Activated naive CD4-positive, alpha-beta T cell treated with anti-CD3 and anti-CD28 coated beads, Interleukin-2, amount 10 ng/mL, durations not matched to agents 7 days and 5 days (primary cell): Measurements from ENCODE around the gene MAP4K4.
"Not testable (repeated sequence)": the region's sequence is repeated elsewhere in the genome, so short reads cannot be mapped to it uniquely, and the experiment has no call there.

Experiments
- CTCF ChIA-PET: fragments of 350-600 bp; sonication (Branson Sonifier 250); formaldehyde crosslinking; loops from one replicate; lab custom pipeline; 2021; ENCODE audit warnings: antibody characterized with exemption; lab: Charles Lee
- DNase-seq: peaks from one replicate; pipeline ENCODE4 v3.0.0-alpha.2; 2020
- H3K27ac Mint-ChIP-seq: one replicate; pipeline ENCODE4 v1.8.0; 2021; ENCODE audit warnings: mild to moderate bottlenecking, moderate library complexity, mixed read lengths
- H3K27me3 Mint-ChIP-seq: one replicate; pipeline ENCODE4 v1.8.0; 2021; ENCODE audit warnings: mild to moderate bottlenecking, mixed read lengths
- H3K36me3 Mint-ChIP-seq: one replicate; pipeline ENCODE4 v1.8.0; 2021; ENCODE audit warnings: mixed read lengths
- H3K4me1 Mint-ChIP-seq: one replicate; pipeline ENCODE4 v1.8.0; 2021; ENCODE audit warnings: mixed read lengths
- H3K4me3 Mint-ChIP-seq: one replicate; pipeline ENCODE4 v1.8.0; 2021; ENCODE audit warnings: mild to moderate bottlenecking, moderate library complexity, mixed read lengths
- H3K9me3 Mint-ChIP-seq: one replicate; pipeline ENCODE4 v1.8.0; 2021; ENCODE audit warnings: mixed read lengths

The MAP4K4 gene

GRCh38 chr2:101735166-101735533 is 37.6 kb downstream of the MAP4K4 start:
- H3K9me3 Mint-ChIP-seq, result no peaks in the 10 kb centered on the region
- H3K27me3 Mint-ChIP-seq, result no peaks in the 10 kb centered on the region
- CTCF ChIA-PET, result interaction anchor here (1.3 kb wide), 1 partner anchor 17 kb away, joined by 3 read pairs; no protein-coding TSS in a partner anchor
- H3K4me1 Mint-ChIP-seq, result peaks cover 77% of the 10 kb centered on the region
- H3K4me3 Mint-ChIP-seq, result no peak overlapping the region
- peaks cover 7% of the 10 kb centered on the region for H3K36me3 Mint-ChIP-seq
- H3K27ac Mint-ChIP-seq, result no peak overlapping the region
- DNase-seq, result no peak

- Mint-ChIP-seq H3K36me3 (peaks cover 5% of the 10 kb centered on the region), H3K4me1 (peaks cover 75% of the 10 kb centered on the region), H3K9me3 (no peaks in the 10 kb centered on the region), H3K27ac (no peak overlapping the region), H3K4me3 (no peak overlapping the region), H3K27me3 (no peaks in the 10 kb centered on the region)
- CTCF ChIA-PET, result interaction anchor here (1.3 kb wide), 1 partner anchor 16 kb away, joined by 3 read pairs; no protein-coding TSS in a partner anchor
- no peak for DNase-seq
These were observed 38.7 kb downstream of the MAP4K4 start for GRCh38 chr2:101736233-101736632.

GRCh38 chr2:101736861-101737291 is 39.4 kb downstream of the MAP4K4 start:
- no peak overlapping the region for H3K27ac Mint-ChIP-seq
- H3K36me3 Mint-ChIP-seq, result peaks cover 5% of the 10 kb centered on the region
- no peaks in the 10 kb centered on the region for H3K27me3 Mint-ChIP-seq
- H3K4me3 Mint-ChIP-seq, result no peak overlapping the region
- no peak for DNase-seq
- no peaks in the 10 kb centered on the region for H3K9me3 Mint-ChIP-seq
- H3K4me1 Mint-ChIP-seq, result peaks cover 71% of the 10 kb centered on the region
- CTCF ChIA-PET, result no interaction called here

- DNase-seq, result no peak
- H3K27ac Mint-ChIP-seq, result no peak overlapping the region
- no peak overlapping the region for H3K4me3 Mint-ChIP-seq
- CTCF ChIA-PET, result interaction anchor here (0.7 kb wide), 1 partner anchor 41 kb away, joined by 3 read pairs; no protein-coding TSS in a partner anchor
- no peaks in the 10 kb centered on the region for H3K9me3 Mint-ChIP-seq
- H3K4me1 Mint-ChIP-seq, result peaks cover 71% of the 10 kb centered on the region
- H3K27me3 Mint-ChIP-seq, result no peaks in the 10 kb centered on the region
- peaks cover 3% of the 10 kb centered on the region for H3K36me3 Mint-ChIP-seq
These were observed 40.2 kb downstream of the MAP4K4 start for GRCh38 chr2:101737478-101738255.

- H3K4me3 Mint-ChIP-seq, result no peak overlapping the region
- H3K27me3 Mint-ChIP-seq, result no peaks in the 10 kb centered on the region
- H3K4me1 Mint-ChIP-seq, result peaks cover 70% of the 10 kb centered on the region
- peaks cover 10% of the 10 kb centered on the region for H3K36me3 Mint-ChIP-seq
- CTCF ChIA-PET, result interaction anchor here (0.7 kb wide), 1 partner anchor 42 kb away, joined by 3 read pairs; no protein-coding TSS in a partner anchor
- H3K9me3 Mint-ChIP-seq, result no peaks in the 10 kb centered on the region
- DNase-seq, result no peak
- H3K27ac Mint-ChIP-seq, result no peak overlapping the region
These were observed 41.1 kb downstream of the MAP4K4 start for GRCh38 chr2:101738649-101739048.

- CTCF ChIA-PET, result no interaction called here
- peaks cover 73% of the 10 kb centered on the region for H3K4me1 Mint-ChIP-seq
- no peak overlapping the region for H3K4me3 Mint-ChIP-seq
- H3K36me3 Mint-ChIP-seq, result peaks cover 19% of the 10 kb centered on the region
- no peak for DNase-seq
- H3K27ac Mint-ChIP-seq, result no peak overlapping the region
- H3K27me3 Mint-ChIP-seq, result no peaks in the 10 kb centered on the region
- no peaks in the 10 kb centered on the region for H3K9me3 Mint-ChIP-seq
These were observed 43.1 kb downstream of the MAP4K4 start for GRCh38 chr2:101740555-101740964.

- Mint-ChIP-seq H3K4me3 (no peak overlapping the region), H3K36me3 (peaks cover 23% of the 10 kb centered on the region), H3K4me1 (peaks cover 71% of the 10 kb centered on the region), H3K27me3 (no peaks in the 10 kb centered on the region), H3K27ac (peak overlapping the region; percentile 9), H3K9me3 (no peaks in the 10 kb centered on the region)
- CTCF ChIA-PET, result interaction anchor here (0.8 kb wide), 1 partner anchor 323 kb away, joined by 3 read pairs; no protein-coding TSS in a partner anchor
- no peak for DNase-seq
These were observed 44.4 kb downstream of the MAP4K4 start for GRCh38 chr2:101741775-101742520.

GRCh38 chr2:101742547-101742946 is 45.0 kb downstream of the MAP4K4 start:
- Mint-ChIP-seq H3K4me1 (peaks cover 69% of the 10 kb centered on the region), H3K9me3 (no peaks in the 10 kb centered on the region), H3K36me3 (peaks cover 26% of the 10 kb centered on the region), H3K27ac (no peak overlapping the region), H3K4me3 (no peak overlapping the region), H3K27me3 (no peaks in the 10 kb centered on the region)
- no peak for DNase-seq
- CTCF ChIA-PET, result interaction anchor here (0.8 kb wide), 1 partner anchor 324 kb away, joined by 3 read pairs; no protein-coding TSS in a partner anchor

- DNase-seq, result no peak
- CTCF ChIA-PET, result no interaction called here
- Mint-ChIP-seq H3K27ac (peak overlapping the region; percentile 20), H3K27me3 (no peaks in the 10 kb centered on the region), H3K9me3 (no peaks in the 10 kb centered on the region), H3K4me1 (peaks cover 68% of the 10 kb centered on the region), H3K36me3 (peaks cover 28% of the 10 kb centered on the region), H3K4me3 (no peak overlapping the region)
These were observed 45.8 kb downstream of the MAP4K4 start for GRCh38 chr2:101743288-101743687.

- Mint-ChIP-seq H3K27ac (no peak overlapping the region), H3K9me3 (no peaks in the 10 kb centered on the region), H3K36me3 (peaks cover 30% of the 10 kb centered on the region), H3K4me3 (no peak overlapping the region), H3K4me1 (peaks cover 59% of the 10 kb centered on the region), H3K27me3 (no peaks in the 10 kb centered on the region)
- CTCF ChIA-PET, result interaction anchor here (1.0 to 1.4 kb wide), 2 partner anchors 12 to 24 kb away, joined by 3 to 5 read pairs; no protein-coding TSS in a partner anchor
- DNase-seq, result no peak
These were observed 47.3 kb downstream of the MAP4K4 start for GRCh38 chr2:101744832-101745231.

GRCh38 chr2:101745711-101746694 is 48.5 kb downstream of the MAP4K4 start:
- H3K9me3 Mint-ChIP-seq, result no peaks in the 10 kb centered on the region
- CTCF ChIA-PET, result interaction anchor here (0.6 to 1.4 kb wide), 4 partner anchors 13 to 439 kb away, joined by 3 to 5 read pairs (median 3); no protein-coding TSS in a partner anchor
- no peak overlapping the region for H3K4me3 Mint-ChIP-seq
- H3K27ac Mint-ChIP-seq, result peak overlapping the region; percentile 19
- H3K36me3 Mint-ChIP-seq, result peaks cover 32% of the 10 kb centered on the region
- no peaks in the 10 kb centered on the region for H3K27me3 Mint-ChIP-seq
- H3K4me1 Mint-ChIP-seq, result peaks cover 58% of the 10 kb centered on the region
- no peak for DNase-seq

GRCh38 chr2:101748000-101748399 is 50.5 kb downstream of the MAP4K4 start:
- H3K27me3 Mint-ChIP-seq, result no peaks in the 10 kb centered on the region
- H3K27ac Mint-ChIP-seq, result no peak overlapping the region
- DNase-seq, result no peak
- H3K9me3 Mint-ChIP-seq, result no peaks in the 10 kb centered on the region
- H3K4me3 Mint-ChIP-seq, result no peak overlapping the region
- H3K4me1 Mint-ChIP-seq, result peaks cover 61% of the 10 kb centered on the region
- peaks cover 32% of the 10 kb centered on the region for H3K36me3 Mint-ChIP-seq
- CTCF ChIA-PET, result interaction anchor here (0.7 to 1.0 kb wide), 2 partner anchors 329 to 493 kb away, joined by 3 to 4 read pairs; no protein-coding TSS in a partner anchor

GRCh38 chr2:101748462-101748861 is 51.0 kb downstream of the MAP4K4 start:
- peaks cover 27% of the 10 kb centered on the region for H3K36me3 Mint-ChIP-seq
- H3K27ac Mint-ChIP-seq, H3K4me3 Mint-ChIP-seq, H3K27me3 Mint-ChIP-seq, DNase-seq, CTCF ChIA-PET, H3K9me3 Mint-ChIP-seq: not testable (repeated sequence)
- peaks cover 61% of the 10 kb centered on the region for H3K4me1 Mint-ChIP-seq
